Activated CD8-positive, alpha-beta memory T cell treated with anti-CD3 and anti-CD28 coated beads for 4 hours (primary cell): Measurements from ENCODE around the gene TOR2A.
"Not testable (repeated sequence)": the region's sequence is repeated elsewhere in the genome, so short reads cannot be mapped to it uniquely, and the experiment has no call there.

Experiments
- DNase-seq, 2 donors: peaks; one replicate each; pipeline ENCODE4 v3.0.0-alpha.2; 2020; ENCODE audit warnings: low read depth in 2 of 2

TOR2A gene

GRCh38 chr9:127768698-127769097, 33.6 kb upstream of the TOR2A start:
- DNase-seq, result no peak

- DNase-seq, result no peak
These were observed 32.8 kb upstream of the TOR2A start for GRCh38 chr9:127767909-127768331.

- no peak for DNase-seq
These were observed 32.3 kb upstream of the TOR2A start for GRCh38 chr9:127767410-127767809.

GRCh38 chr9:127765418-127765817, 30.3 kb upstream of the TOR2A start:
- no peak for DNase-seq

GRCh38 chr9:127763918-127764384, 28.9 kb upstream of the TOR2A start:
- no peak for DNase-seq

GRCh38 chr9:127762111-127762676, 27.1 kb upstream of the TOR2A start:
- DNase-seq, result no peak

GRCh38 chr9:127761491-127761956, 26.4 kb upstream of the TOR2A start:
- DNase-seq, result no peak

- no peak for DNase-seq
These were observed 26.0 kb upstream of the TOR2A start for GRCh38 chr9:127761061-127761460.

GRCh38 chr9:127758843-127759242, 23.7 kb upstream of the TOR2A start:
- no peak for DNase-seq

GRCh38 chr9:127756776-127757175, 21.7 kb upstream of the TOR2A start:
- DNase-seq, result not testable (repeated sequence)

GRCh38 chr9:127756233-127756632, 21.1 kb upstream of the TOR2A start:
- DNase-seq, result no peak

GRCh38 chr9:127755061-127756060, 20.3 kb upstream of the TOR2A start:
- no peak for DNase-seq

- DNase-seq, result no peak
These were observed 19.3 kb upstream of the TOR2A start for GRCh38 chr9:127754099-127755060.

- no peak for DNase-seq
These were observed 18.5 kb upstream of the TOR2A start for GRCh38 chr9:127753622-127754021.

GRCh38 chr9:127753148-127753547, 18.1 kb upstream of the TOR2A start:
- no peak for DNase-seq

GRCh38 chr9:127751269-127752054, 16.4 kb upstream of the TOR2A start:
- no peak for DNase-seq

- no peak for DNase-seq
These were observed 14.1 kb upstream of the TOR2A start for GRCh38 chr9:127749090-127749787.

GRCh38 chr9:127746959-127747569, 12.0 kb upstream of the TOR2A start:
- DNase-seq, result no peak

- DNase-seq, result no peak
These were observed 9.5 kb upstream of the TOR2A start for GRCh38 chr9:127744398-127745110.
